HG03521 (cell line): ENCODE results near the gene ACYP1.
"Not testable (repeated sequence)": the region's sequence is repeated elsewhere in the genome, so short reads cannot be mapped to it uniquely, and the experiment has no call there.

Experiments used
- ATAC-seq: cut with Tn5 transposase; IDR thresholded peaks from one replicate; pipeline ENCODE4 v1.9.1; 2021; ENCODE audit warnings: mild to moderate bottlenecking, moderate library complexity; ENCODE audit not compliant: unreplicated experiment

The ACYP1 gene

GRCh38 chr14:75068294-75069120 is 4.7 kb upstream of the ACYP1 start:
- no peak for ATAC-seq

GRCh38 chr14:75067765-75068164 is 3.9 kb upstream of the ACYP1 start:
- not testable (repeated sequence) for ATAC-seq

GRCh38 chr14:75067212-75067611 is 3.4 kb upstream of the ACYP1 start:
- ATAC-seq, result no peak

GRCh38 chr14:75066691-75067090 is 2.9 kb upstream of the ACYP1 start:
- no peak for ATAC-seq

GRCh38 chr14:75064205-75064567 is 362 bp upstream of the ACYP1 start:
- ATAC-seq, result no peak

- ATAC-seq, result no peak
These were observed 811 bp downstream of the ACYP1 start for GRCh38 chr14:75063013-75063412.

- ATAC-seq, result no peak
These were observed 3.4 kb downstream of the ACYP1 start for GRCh38 chr14:75060420-75060819.

- no peak for ATAC-seq
These were observed 4.2 kb downstream of the ACYP1 start for GRCh38 chr14:75059642-75060041.

- no peak for ATAC-seq
These were observed 9.4 kb downstream of the ACYP1 start for GRCh38 chr14:75054421-75054820.

- no peak for ATAC-seq
These were observed 10.2 kb downstream of the ACYP1 start for GRCh38 chr14:75053396-75054291.

- no peak for ATAC-seq
These were observed 12.3 kb downstream of the ACYP1 start for GRCh38 chr14:75051556-75051899.

GRCh38 chr14:75050852-75051555 is 12.8 kb downstream of the ACYP1 start, which contains the start of gene MLH3:
Gene MLH3 (minus strand): TSS chr14:75051467. CDS start chr14:75049655, 1,812 bp downstream.
- ATAC-seq, result peak; percentile 68

GRCh38 chr14:75049731-75050201 is 14.1 kb downstream of the ACYP1 start:
- no peak for ATAC-seq

- no peak for ATAC-seq
These were observed 14.7 kb downstream of the ACYP1 start for GRCh38 chr14:75049136-75049535.

GRCh38 chr14:75048101-75048500 is 15.7 kb downstream of the ACYP1 start:
- no peak for ATAC-seq

GRCh38 chr14:75047506-75047905 is 16.3 kb downstream of the ACYP1 start:
- no peak for ATAC-seq

GRCh38 chr14:75046899-75047298 is 16.9 kb downstream of the ACYP1 start:
- no peak for ATAC-seq

- no peak for ATAC-seq
These were observed 17.5 kb downstream of the ACYP1 start for GRCh38 chr14:75046275-75046674.

- ATAC-seq, result no peak
These were observed 19.1 kb downstream of the ACYP1 start for GRCh38 chr14:75044752-75045151.

- no peak for ATAC-seq
These were observed 19.5 kb downstream of the ACYP1 start for GRCh38 chr14:75044322-75044721.

- no peak for ATAC-seq
These were observed 21.8 kb downstream of the ACYP1 start for GRCh38 chr14:75042035-75042434.
